Measurements from ENCODE around the gene OPCML. TPM values are rescaled to one million over a fixed set of nuclear protein-coding genes. Genes with fewer than 3 reads are reported as not detected.

The OPCML gene
- polyA plus RNA-seq, 3 donors, result not detected

- no peaks in the 10 kb centered on the region for H3K36me3 ChIP-seq (replicated peaks in 1 of 2; ENCODE audit: control insufficient read depth in 1 of 2, insufficient read depth in 2 of 2, low read length in 2 of 2)
- H2AFZ ChIP-seq (ENCODE audit: insufficient read depth, low read depth, low read length, poor library complexity, severe bottlenecking), result no peak overlapping the region
- H3K4me1 ChIP-seq (ENCODE audit: control insufficient read depth in 1 of 2, insufficient read depth in 2 of 2, low read length in 2 of 2), result no peaks in the 10 kb centered on the region
- Mint-ChIP-seq H3K36me3 (no peaks in the 10 kb centered on the region), H3K27ac (no peak overlapping the region), H3K9me3 (peaks cover 0 to 6% (median 3%) of the 10 kb centered on the region in 7 donors), H3K4me3 (no peak overlapping the region), H3K4me1 (no peaks in the 10 kb centered on the region), H3K27me3 (ENCODE audit: low read depth in 3 of 3) (peaks cover 0 to 1% (median 0%) of the 10 kb centered on the region in 3 donors)
- H3K27ac ChIP-seq (ENCODE audit: low read depth in 1 of 2, low read length in 2 of 2), result no peak overlapping the region
- H3K9me3 ChIP-seq (replicated peaks in 1 of 2; ENCODE audit: control insufficient read depth in 1 of 2, insufficient read depth in 1 of 2, low read length in 2 of 2), result no peaks in the 10 kb centered on the region
- no peaks in the 10 kb centered on the region for H4K20me1 ChIP-seq (ENCODE audit: insufficient read depth, low read length)
- no peak overlapping the region for H3K9ac ChIP-seq (ENCODE audit: insufficient read depth, low read length, poor library complexity, severe bottlenecking)
- intact Hi-C loops (cut with micrococcal nuclease), result no loop called here
- H3K79me2 ChIP-seq (ENCODE audit: insufficient read depth, low read length), result no peaks in the 10 kb centered on the region
- H3K4me2 ChIP-seq (replicated peaks; ENCODE audit: extremely low read depth, low read length, poor library complexity, severe bottlenecking), result no peak overlapping the region
- WGBS (ENCODE audit: insufficient coverage), result 81% methylated on average over 2 of the region's 3 CpGs
- DNase-seq, result no peak
- no peak for TF ChIP-seq CTCF (IDR thresholded peaks at IDR 0.05)
- no peaks in the 10 kb centered on the region for H3K27me3 ChIP-seq (ENCODE audit: control insufficient read depth in 2 of 2, insufficient read depth in 2 of 2, low read length in 2 of 2)
- H3K4me3 ChIP-seq (replicated peaks in 1 of 3; ENCODE audit: low read depth in 2 of 3, low read length in 3 of 3), result no peak overlapping the region
These were observed 1060.8 kb downstream of the OPCML start for GRCh38 chr11:132471466-132471865.

DNA sequence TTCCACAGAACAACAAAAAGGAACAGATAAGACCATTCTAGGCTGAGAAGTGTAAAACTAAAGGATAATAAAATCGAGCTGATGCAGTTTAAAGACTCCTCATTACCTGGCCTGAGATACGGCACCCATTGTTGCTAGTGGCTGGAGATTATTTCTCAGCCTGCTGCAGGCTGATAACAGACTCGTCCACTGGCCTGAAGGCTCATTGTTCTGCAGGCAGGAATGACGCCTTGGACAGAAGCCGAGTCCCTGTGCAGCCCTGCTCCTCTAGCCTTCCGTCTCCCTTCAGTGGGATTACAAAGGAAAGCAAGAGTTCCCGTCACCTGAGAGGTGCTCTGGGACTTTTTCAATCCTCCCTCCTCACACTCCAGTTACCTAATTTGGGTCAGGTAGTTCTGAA is 1065.3 kb downstream of the OPCML start:
- no peak overlapping the region for H3K9ac ChIP-seq (ENCODE audit: insufficient read depth, low read length, poor library complexity, severe bottlenecking)
- no peak overlapping the region for H3K4me3 Mint-ChIP-seq

More for the DNA sequence above, 1065.3 kb downstream of the OPCML start:
- no peaks in the 10 kb centered on the region for H3K36me3 Mint-ChIP-seq
- Histone ChIP-seq H3K4me1 (ENCODE audit: control insufficient read depth in 1 of 2, insufficient read depth in 2 of 2, low read length in 2 of 2) (no peaks in the 10 kb centered on the region), H3K36me3 (replicated peaks in 1 of 2; ENCODE audit: control insufficient read depth in 1 of 2, insufficient read depth in 2 of 2, low read length in 2 of 2) (no peaks in the 10 kb centered on the region), H3K9me3 (replicated peaks in 1 of 2; ENCODE audit: control insufficient read depth in 1 of 2, insufficient read depth in 1 of 2, low read length in 2 of 2) (no peaks in the 10 kb centered on the region), H2AFZ (ENCODE audit: insufficient read depth, low read depth, low read length, poor library complexity, severe bottlenecking) (no peak overlapping the region), H3K4me3 (replicated peaks in 1 of 3; ENCODE audit: low read depth in 2 of 3, low read length in 3 of 3) (no peak overlapping the region), H3K79me2 (ENCODE audit: insufficient read depth, low read length) (no peaks in the 10 kb centered on the region), H4K20me1 (ENCODE audit: insufficient read depth, low read length) (no peaks in the 10 kb centered on the region), H3K27me3 (ENCODE audit: control insufficient read depth in 2 of 2, insufficient read depth in 2 of 2, low read length in 2 of 2) (no peaks in the 10 kb centered on the region), H3K27ac (ENCODE audit: low read depth in 1 of 2, low read length in 2 of 2) (no peak overlapping the region), H3K4me2 (replicated peaks; ENCODE audit: extremely low read depth, low read length, poor library complexity, severe bottlenecking) (no peak overlapping the region)
- peaks cover 0 to 3% (median 0%) of the 10 kb centered on the region in 7 donors for H3K9me3 Mint-ChIP-seq
- intact Hi-C loops (cut with micrococcal nuclease), result no loop called here
- H3K27me3 Mint-ChIP-seq (ENCODE audit: low read depth in 3 of 3), result no peaks in the 10 kb centered on the region
- H3K27ac Mint-ChIP-seq, result no peak overlapping the region
- TF ChIP-seq CTCF (IDR thresholded peaks at IDR 0.05), result no peak
- DNase-seq, result no peak
- no peaks in the 10 kb centered on the region for H3K4me1 Mint-ChIP-seq
- 32% methylated on average over 4 of the region's 7 CpGs for WGBS (ENCODE audit: insufficient coverage)
